Endothelial cell of umbilical vein (primary cell): ENCODE measurements around the gene OPCML. TPM values are rescaled to one million over a fixed set of nuclear protein-coding genes. Genes with fewer than 3 reads are reported as not detected.

Source experiments
- BruUV-seq: library from RNA; stranded (reverse); fragments of 400-500 nt; replicated peaks from 2 replicates; lab custom pipeline; 2021; lab: Mats Ljungman, UMichigan
- CTCF ChIA-PET: fragments of 300-600, 350-600 bp; sonication (Branson Sonifier 250); formaldehyde crosslinking; loops from one replicate; lab custom pipeline; 2021; ENCODE audit warnings: antibody characterized with exemption, inconsistent platforms; lab: Charles Lee
- POLR2A ChIA-PET: fragments of 300-600, 350-600 bp; sonication (Branson Sonifier 250); formaldehyde crosslinking; loops from one replicate; lab custom pipeline; 2021; ENCODE audit warnings: antibody characterized with exemption, inconsistent platforms; lab: Charles Lee
- DNase-seq: peaks from one replicate; pipeline ENCODE4 v3.0.0-alpha.2; 2011; ENCODE audit warnings: low read depth, low spot score
- FAIRE-seq: peaks from 2 replicates; lab custom pipeline; 2011; peaks lifted over from hg19 to GRCh38; lab: Jason Lieb, UNC
- H2AFZ ChIP-seq: 2 replicates; pipeline ENCODE4 v1.6.0; 2012; ENCODE audit warnings: low read depth, low read length, control low read depth, inconsistent platforms
- H3K27ac ChIP-seq: 2 replicates; pipeline ENCODE4 v1.5.1; 2011; ENCODE audit warnings: low read depth, mild to moderate bottlenecking, control low read depth, low read length, moderate library complexity; ENCODE audit not compliant: insufficient read depth
- H3K27me3 ChIP-seq, 2 experiments: 2 replicates each; pipeline versions ENCODE4 v1.6.0 to v1.6.1; 2011; ENCODE audit warnings: low read length in 2 of 2, mixed read lengths in 1 of 2; ENCODE audit not compliant: control insufficient read depth in 2 of 2, insufficient read depth in 2 of 2
- H3K36me3 ChIP-seq, 2 experiments: 2 replicates in 1 of 2; 3 replicates in 1 of 2; pipeline ENCODE4 v1.5.1; 2011; ENCODE audit warnings: low read length in 2 of 2, mild to moderate bottlenecking in 1 of 2, moderate library complexity in 1 of 2; ENCODE audit not compliant: control insufficient read depth in 2 of 2, insufficient read depth in 2 of 2; ENCODE audit errors: extremely low read depth in 1 of 2
- H3K4me1 ChIP-seq: 3 replicates; pipeline ENCODE4 v1.5.1; 2011; ENCODE audit warnings: mild to moderate bottlenecking, low read length; ENCODE audit not compliant: control insufficient read depth, insufficient read depth; ENCODE audit errors: extremely low read depth
- H3K4me2 ChIP-seq: 2 replicates; pipeline ENCODE4 v1.6.1; 2011; ENCODE audit warnings: low read length, control low read depth, mixed read lengths; ENCODE audit not compliant: insufficient read depth
- H3K4me3 ChIP-seq, 3 experiments: fragments of 200-600 bp in 1 of 3; sonication (generic), shearing (Covaris generic) in 1 of 3; replicated peaks in 1 of 3; 2 replicates each; pipeline ENCODE4 v1.5.1; 2011 to 2016; ENCODE audit warnings: control low read depth in 3 of 3, low read length in 3 of 3, mild to moderate bottlenecking in 2 of 3, inconsistent platforms in 1 of 3, low read depth in 1 of 3, moderate library complexity in 1 of 3; ENCODE audit not compliant: insufficient read depth in 1 of 3
- H3K79me2 ChIP-seq: 2 replicates; pipeline ENCODE4 v1.6.0; 2012; ENCODE audit warnings: low read length, inconsistent platforms; ENCODE audit not compliant: control insufficient read depth, insufficient read depth
- H3K9ac ChIP-seq: replicated peaks from 2 replicates; pipeline ENCODE3; 2011; ENCODE audit warnings: low read length, control low read depth; ENCODE audit not compliant: insufficient read depth; ENCODE audit errors: extremely low read depth
- H3K9me1 ChIP-seq: replicated peaks from 3 replicates; pipeline ENCODE4 v1.6.0; 2011; ENCODE audit warnings: mild to moderate bottlenecking, low read length; ENCODE audit not compliant: control insufficient read depth, insufficient read depth; ENCODE audit errors: extremely low read depth
- H3K9me3 ChIP-seq: replicated peaks from 2 replicates; pipeline ENCODE4 v1.5.1; 2012; ENCODE audit warnings: low read length, inconsistent platforms; ENCODE audit not compliant: control insufficient read depth, insufficient read depth
- H4K20me1 ChIP-seq: replicated peaks from 2 replicates; pipeline ENCODE3; 2011; ENCODE audit warnings: mild to moderate bottlenecking, low read length; ENCODE audit not compliant: control insufficient read depth, insufficient read depth; ENCODE audit errors: extremely low read depth
- CTCF ChIP-seq, 2 donors: IDR thresholded peaks; 1 replicate in 1 of 2; 2 replicates in 1 of 2; pipeline ENCODE4 v1.5.1; 2011; ENCODE audit warnings: low read length in 2 of 2, mild to moderate bottlenecking in 2 of 2, moderate library complexity in 2 of 2, control low read depth in 1 of 2, inconsistent platforms in 1 of 2, low read depth in 1 of 2; ENCODE audit not compliant: insufficient read depth in 1 of 2; ENCODE audit errors: extremely low read depth in 1 of 2
- EZH2 ChIP-seq: IDR thresholded peaks from 2 replicates; pipeline ENCODE4 v1.6.1; 2012; ENCODE audit warnings: borderline replicate concordance, low read depth, mild to moderate bottlenecking, moderate library complexity, low read length, inconsistent platforms; ENCODE audit not compliant: severe bottlenecking
- FOS ChIP-seq: IDR thresholded peaks from 2 replicates; pipeline ENCODE4 v1.6.1; 2011; ENCODE audit warnings: mild to moderate bottlenecking, low read length, moderate library complexity, borderline replicate concordance; ENCODE audit not compliant: insufficient read depth
- GATA2 ChIP-seq: IDR thresholded peaks from 2 replicates; pipeline ENCODE4 v1.7.0; 2011; ENCODE audit warnings: low read depth, mild to moderate bottlenecking, moderate library complexity, mixed read lengths, low read length; ENCODE audit not compliant: insufficient read length, insufficient read depth
- JUN ChIP-seq: IDR thresholded peaks from 2 replicates; pipeline ENCODE4 v1.6.1; 2011; ENCODE audit warnings: borderline replicate concordance, low read depth; ENCODE audit not compliant: insufficient read length, insufficient read depth
- MAX ChIP-seq: IDR thresholded peaks from 2 replicates; pipeline ENCODE4 v1.6.1; 2011; ENCODE audit not compliant: insufficient read depth, insufficient read length
- MYC ChIP-seq: IDR thresholded peaks from one replicate; pipeline ENCODE4 v1.6.1; 2011; ENCODE audit warnings: mild to moderate bottlenecking, low read depth, low read length
- POLR2A ChIP-seq: IDR thresholded peaks from 2 replicates; pipeline ENCODE4 v1.6.1; 2012; ENCODE audit warnings: low read depth, mild to moderate bottlenecking, control low read depth, low read length
- POLR2AphosphoS5 ChIP-seq: IDR thresholded peaks from 2 replicates; pipeline ENCODE4 v1.6.1; 2012; ENCODE audit warnings: low read depth, mild to moderate bottlenecking, control low read depth, low read length, moderate library complexity; ENCODE audit not compliant: insufficient read depth
- dilution Hi-C: fragments of 300-500 bp; cut with MboI; formaldehyde crosslinking; loops from one replicate; pipeline ENCODE4 v1.15.0; 2019; ENCODE audit warnings: low sequenced_read_pairs; ENCODE audit not compliant: extremely low pct_ligation_motif_present
- intact Hi-C: fragments of 100-400 bp; cut with micrococcal nuclease; formaldehyde crosslinking; loops from one replicate; pipeline ENCODE4 v1.10.0; 2022
- polyA plus RNA-seq, 4 experiments: library from polyadenylated mRNA; depleted of rRNA in 3 of 4; stranded (reverse) in 3 of 4; unstranded in 1 of 4; fragments of >200 nt; gene quantifications; 2 replicates each; pipeline versions ENCODE4 v1.2.1 to v1.2.3, GENCODE V29; 2011 to 2012; ENCODE audit warnings: missing spikeins in 1 of 4
- total RNA-seq: library from RNA; stranded (reverse); gene quantifications from 2 replicates; pipeline ENCODE4 v1.2.3, GENCODE V29; 2021

OPCML gene
- total and polyA plus RNA-seq, 2 donors (not counting 3 experiments of a cell fraction or from before 2014, with no cell fraction given): not detected

GRCh38 chr11:132751516-132752250 is 780.6 kb downstream of the OPCML start:
- no peaks in the 10 kb centered on the region for H3K79me2 ChIP-seq
- no peak overlapping the region for H2AFZ ChIP-seq
- H3K4me2 ChIP-seq: no peak overlapping the region
- ChIA-PET POLR2A (no interaction called here), CTCF (no interaction called here)
- no peaks in the 10 kb centered on the region for H3K36me3 ChIP-seq
- H3K4me3 ChIP-seq: no peak overlapping the region
- H3K9me3 ChIP-seq: peaks cover under 1% of the 10 kb centered on the region
- H4K20me1 ChIP-seq: no peaks in the 10 kb centered on the region
- no peaks in the 10 kb centered on the region for H3K27me3 ChIP-seq
- FAIRE-seq (no peak), DNase-seq (no peak)
- no peak overlapping the region for H3K27ac ChIP-seq
- H3K9me1 ChIP-seq: no peaks in the 10 kb centered on the region
- intact Hi-C loops: no loop called here
- TF ChIP-seq JUN (no peak), CTCF (IDR thresholded peaks at IDR 0.05; ENCODE audit: extremely low read depth in 1 of 2, insufficient read depth in 1 of 2, low read depth in 1 of 2, low read length in 2 of 2) (no peak), POLR2A (no peak), POLR2AphosphoS5 (no peak), MAX (no peak), FOS (no peak), MYC (no peak), EZH2 (no peak), GATA2 (no peak)
- H3K4me1 ChIP-seq: no peaks in the 10 kb centered on the region
- no peak overlapping the region for H3K9ac ChIP-seq
- dilution Hi-C loops: no loop called here
- no TSS peak for BruUV-seq
